ENCODE measurements around the gene ASB1.

DNA sequence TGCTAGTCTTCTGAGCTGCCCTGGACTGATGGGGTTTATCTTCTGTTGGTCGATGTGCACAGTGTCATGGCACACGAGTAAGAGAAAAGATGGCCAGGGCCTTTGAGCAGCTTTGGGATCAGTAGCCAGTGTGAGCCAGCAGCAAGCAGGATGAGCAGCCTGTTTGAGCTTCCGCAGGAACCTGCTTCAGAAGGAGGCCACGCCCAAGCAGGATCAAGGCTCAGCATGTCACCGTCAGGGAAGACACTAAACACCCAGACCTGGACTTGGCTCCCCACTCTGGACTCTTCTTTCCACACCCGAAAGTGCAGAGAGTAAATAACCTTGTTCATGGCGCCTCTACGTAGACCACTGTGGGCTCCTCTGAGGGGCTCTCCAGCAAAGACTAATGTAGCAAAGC lies 25.2 kb upstream of the ASB1 start:
- TF ChIP-seq POLR2AphosphoS5 (IDR thresholded peaks at IDR 0.05; ENCODE audit: low read depth, low read length) = no peak
- no peak for TF ChIP-seq POLR2A (IDR thresholded peaks at IDR 0.05; ENCODE audit: low read depth, low read length)
- TF ChIP-seq SPI1 (IDR thresholded peaks at IDR 0.05; ENCODE audit: low read depth, low read length) = no peak
- no peak for TF ChIP-seq TAF1 (IDR thresholded peaks at IDR 0.05; ENCODE audit: low read depth, low read length)

Measured in GM12891 (cell line).